Measurements from ENCODE around the gene PXK.

GRCh38 chr3:58298190-58298589 is 34.5 kb upstream of the PXK start:
- TF ChIP-seq CTCF (tag by site-specific recombination; IDR thresholded peaks at IDR 0.05) (no peak), ZNF561 (tag by site-specific recombination; IDR thresholded peaks at IDR 0.05; ENCODE audit: borderline replicate concordance) (no peak), MZF1 (tag by site-specific recombination; IDR thresholded peaks at IDR 0.05; ENCODE audit: borderline replicate concordance) (no peak), ZNF555 (tag by site-specific recombination; conservative IDR thresholded peaks at IDR 0.05) (no peak)

All from HEK293 (cell line).